ENCODE data around the gene MYO15B. TPM values are rescaled to one million over a fixed set of nuclear protein-coding genes. Genes with fewer than 3 reads are reported as not detected.

The MYO15B gene
- total and polyA plus RNA-seq, 2 of the 4 experiments (the other 2 are of a cell fraction): 0.18 to 0.65 TPM

- TF ChIP-seq USF2 (IDR thresholded peaks at IDR 0.05; ENCODE audit: low read depth, low read length): no peak
These were observed 42.7 kb downstream of the MYO15B start (continued) for GRCh38 chr17:75630071-75630917.

GRCh38 chr17:75631353-75631752 is 43.8 kb downstream of the MYO15B start:
- no TSS peak for BruUV-seq (replicated peaks)
- Histone ChIP-seq H3K4me1 (ENCODE audit: control insufficient read depth, insufficient read depth, low read length) (peaks cover 15% of the 10 kb centered on the region), H2AK9ac (replicated peaks; ENCODE audit: low read depth, low read length, poor library complexity) (no peak overlapping the region), H3K79me1 (ENCODE audit: low read depth in 1 of 2, low read length in 2 of 2) (peaks cover 0 to 3% of the 10 kb centered on the region in 2 experiments; a peak in 1 of 4 replicates), H4K5ac (ENCODE audit: low read depth, low read length) (no peak overlapping the region), H3K9me3 (ENCODE audit: control insufficient read depth, insufficient read depth, low read length) (no peaks in the 10 kb centered on the region), H3K4ac (ENCODE audit: low read depth, low read length) (no peak overlapping the region), H2BK5ac (ENCODE audit: low read depth, low read length, poor library complexity, severe bottlenecking) (no peak overlapping the region), H4K20me1 (ENCODE audit: insufficient read depth, low read length) (peaks cover 9% of the 10 kb centered on the region), H2BK120ac (ENCODE audit: low read depth, low read length) (no peak overlapping the region), H3K9ac (ENCODE audit: low read depth, low read length) (no peak overlapping the region), H3K27me3 (ENCODE audit: control insufficient read depth, insufficient read depth, low read length) (no peaks in the 10 kb centered on the region), H3K36me3 (ENCODE audit: control insufficient read depth, insufficient read depth, low read length) (peaks cover 8% of the 10 kb centered on the region; the same call in 1 of the 2 replicates), H2BK20ac (ENCODE audit: low read depth, low read length) (no peak overlapping the region), H3K27ac (ENCODE audit: insufficient read depth, low read length) (no peak overlapping the region), H2AK5ac (ENCODE audit: low read depth, low read length) (no peak overlapping the region), H3K56ac (ENCODE audit: extremely low read depth, insufficient read depth, low read length) (no peak overlapping the region), H2BK15ac (ENCODE audit: low read depth, low read length) (no peak overlapping the region), H3K14ac (replicated peaks; ENCODE audit: low read depth, low read length) (no peak overlapping the region), H3K18ac (ENCODE audit: low read depth, low read length) (no peak overlapping the region), H3K9me1 (ENCODE audit: insufficient read depth, low read length) (no peaks in the 10 kb centered on the region), H3K23ac (ENCODE audit: low read depth, low read length) (no peak overlapping the region), H4K8ac (ENCODE audit: low read depth in 2 of 2, low read length in 2 of 2) (no peak overlapping the region), H3K4me2 (ENCODE audit: low read depth, low read length) (no peak overlapping the region), H2AFZ (replicated peaks; ENCODE audit: low read length, poor library complexity) (no peak overlapping the region), H4K91ac (ENCODE audit: insufficient read depth, low read depth, low read length) (no peak overlapping the region), H3K4me3 (ENCODE audit: insufficient read depth, low read depth, low read length) (no peak overlapping the region)
- CTCF ChIA-PET: no interaction called here
- POLR2A ChIA-PET (ENCODE audit: unreplicated experiment): no interaction called here
- in situ Hi-C loops (cut with MboI; ENCODE audit: low sequenced_read_pairs): loop anchor here (5.0 kb wide), 1 partner anchor 116 kb away; no protein-coding TSS in a partner anchor
- ATAC-seq (ENCODE audit: low read depth) (no peak), DNase-seq (no peak)
- WGBS, 2 experiments (ENCODE audit: extremely low coverage in 2 of 2, insufficient read length in 1 of 2): 96% methylated on average over 16 of the region's 27 CpGs; no CpG with 5 or more reads in 1 of the 2 experiments
- dilution Hi-C loops (cut with HindIII; ENCODE audit: low sequenced_read_pairs, unreplicated experiment): no loop called here
- intact Hi-C loops (cut with micrococcal nuclease): loop anchor here (5.0 kb wide), 1 partner anchor 114 kb away; the partner anchor contains the start of genes CASKIN2 and TSEN54
- no peak for TF ChIP-seq ELK1 (IDR thresholded peaks at IDR 0.05; ENCODE audit: borderline replicate concordance, low read depth, low read length)
- no peak for TF ChIP-seq MXI1 (IDR thresholded peaks at IDR 0.05; ENCODE audit: borderline replicate concordance, low read depth, low read length)
- no peak for TF ChIP-seq NFE2L2 (IDR thresholded peaks at IDR 0.05; ENCODE audit: low read depth, low read length)
- no peak for TF ChIP-seq RFX5 (IDR thresholded peaks at IDR 0.05; ENCODE audit: low read depth, low read length)
- TF ChIP-seq CTCF (conservative IDR thresholded peaks at IDR 0.05; ENCODE audit: low read depth, low read length): no peak
- TF ChIP-seq RCOR1 (IDR thresholded peaks at IDR 0.05; ENCODE audit: insufficient replicate concordance, low read length): no peak
- no peak for TF ChIP-seq BHLHE40 (IDR thresholded peaks at IDR 0.05; ENCODE audit: low read depth, low read length)
- TF ChIP-seq FOS (IDR thresholded peaks at IDR 0.05; ENCODE audit: low read depth, low read length): no peak
- no peak for TF ChIP-seq CEBPB (IDR thresholded peaks at IDR 0.05; ENCODE audit: low read depth, low read length)
- no peak for TF ChIP-seq MAZ (IDR thresholded peaks at IDR 0.05; ENCODE audit: borderline replicate concordance, low read depth, low read length)
- TF ChIP-seq SMC3 (IDR thresholded peaks at IDR 0.05; ENCODE audit: low read depth, low read length): no peak

Data from IMR-90 (cell line).